Natural killer cell (primary cell): ENCODE measurements around the gene ZDHHC14. TPM values are rescaled to one million over a fixed set of nuclear protein-coding genes. Genes with fewer than 3 reads are reported as not detected.

ENCODE experiments used
- ATAC-seq, 3 donors: fragments of 150-1000 bp in 2 of 3; fragments of 200-7000 bp in 1 of 3; cut with Tn5 transposase; 1 replicate in 1 of 3; 2 replicates in 2 of 3; pipeline ENCODE4 v1.10.0; 2021; ENCODE audit warnings: mild to moderate bottlenecking in 2 of 3, moderate library complexity in 2 of 3
- DNase-seq, 2 donors: peaks; one replicate each; pipeline versions ENCODE4 v3.0.0 to v3.0.0-alpha.2; 2013 to 2021; ENCODE audit warnings: mixed read lengths in 1 of 2
- H3K27ac ChIP-seq: one replicate; pipeline ENCODE4 v1.5.1; 2013; ENCODE audit warnings: mild to moderate bottlenecking, low read length
- H3K27me3 ChIP-seq: one replicate; pipeline ENCODE4 v1.6.1; 2013; ENCODE audit warnings: low read length; ENCODE audit not compliant: control insufficient read depth, insufficient read depth
- H3K36me3 ChIP-seq: one replicate; pipeline ENCODE4 v1.6.1; 2013; ENCODE audit warnings: low read length; ENCODE audit not compliant: control insufficient read depth, insufficient read depth
- H3K4me1 ChIP-seq: one replicate; pipeline ENCODE4 v1.6.1; 2013; ENCODE audit warnings: low read length; ENCODE audit not compliant: control insufficient read depth, insufficient read depth
- H3K4me3 ChIP-seq: one replicate; pipeline ENCODE4 v1.5.1; 2013; ENCODE audit warnings: low read length
- H3K9me3 ChIP-seq: one replicate; pipeline ENCODE4 v1.6.1; 2013; ENCODE audit warnings: low read length; ENCODE audit not compliant: control insufficient read depth, insufficient read depth
- H3K27ac Mint-ChIP-seq, 2 donors: one replicate each; pipeline ENCODE4 v1.8.0; 2022; ENCODE audit warnings: mild to moderate bottlenecking in 2 of 2, mixed read lengths in 2 of 2, moderate library complexity in 1 of 2
- H3K27me3 Mint-ChIP-seq, 2 donors: one replicate each; pipeline ENCODE4 v1.8.0; 2022; ENCODE audit warnings: low read depth in 2 of 2, mixed read lengths in 2 of 2
- H3K36me3 Mint-ChIP-seq: one replicate; pipeline ENCODE4 v1.8.0; 2022; ENCODE audit warnings: mixed read lengths
- H3K4me1 Mint-ChIP-seq, 2 donors: one replicate each; pipeline ENCODE4 v1.8.0; 2022; ENCODE audit warnings: mixed read lengths in 2 of 2
- H3K4me3 Mint-ChIP-seq: one replicate; pipeline ENCODE4 v1.8.0; 2022; ENCODE audit warnings: mild to moderate bottlenecking, moderate library complexity, mixed read lengths
- H3K9me3 Mint-ChIP-seq, 2 donors: one replicate each; pipeline ENCODE4 v1.8.0; 2022; ENCODE audit warnings: mixed read lengths in 2 of 2
- WGBS: methylation state at CpG from one replicate; pipeline ENCODE4 v1.1.7; 2013; ENCODE audit warnings: missing lambda C conversion rate; ENCODE audit not compliant: insufficient coverage; 5-methylcytosine and 5-hydroxymethylcytosine counted together
- intact Hi-C: fragments of 100-400 bp; cut with micrococcal nuclease; formaldehyde crosslinking; loops from one replicate; pipeline ENCODE4 v1.14.2; 2022
- total RNA-seq, 4 donors: library from RNA; stranded (reverse); fragments of 120-200 nt in 1 of 4; gene quantifications; one replicate each; pipeline versions ENCODE4 v1.2.3 to v1.2.4, GENCODE V29; 2013 to 2022
- TF ChIP-seq, protein P1 (sequence below): fragments of 200-600 bp; IDR thresholded peaks from one replicate; pipeline ENCODE4 v1.8.0; 2022; ENCODE audit warnings: antibody characterized with exemption

Gene ZDHHC14
- total RNA-seq, 3 donors from 2014 or later (not counting 1 experiment from before 2014, with no cell fraction given): 6.7 to 11.3 (median 10.6) TPM

DNA sequence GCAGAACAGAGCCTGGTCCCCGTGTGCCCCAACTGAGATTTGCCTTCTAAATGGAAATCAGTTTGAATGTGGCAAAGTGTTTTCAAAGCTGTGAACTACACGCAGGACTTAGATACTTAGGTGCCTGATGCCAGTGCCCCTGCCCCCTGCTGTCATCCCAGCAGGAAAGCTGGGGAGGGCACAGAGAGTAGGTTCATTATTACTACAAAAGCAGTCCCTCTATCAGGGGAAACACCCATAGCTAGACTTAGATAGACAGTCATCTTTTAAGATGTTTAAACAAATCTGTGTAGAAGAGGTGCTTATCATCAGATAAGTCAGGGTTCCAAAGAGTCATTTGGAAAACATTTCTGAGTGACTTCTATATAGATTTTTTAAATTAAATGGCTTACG, 287.0 kb downstream of the ZDHHC14 start:
- H3K4me3 Mint-ChIP-seq: no peak overlapping the region
- no peaks in the 10 kb centered on the region for H3K9me3 Mint-ChIP-seq
- intact Hi-C loops: loop anchor here (5.0 kb wide), 2 partner anchors 206 to 286 kb away; partner anchors contain the start of gene ZDHHC14
- H3K27ac Mint-ChIP-seq: no peak overlapping the region
- ATAC-seq: no peak
- H3K4me1 Mint-ChIP-seq: peaks cover 6 to 13% of the 10 kb centered on the region in 2 donors
- Histone ChIP-seq H3K9me3 (no peaks in the 10 kb centered on the region), H3K4me1 (peaks cover 3% of the 10 kb centered on the region), H3K4me3 (no peak overlapping the region), H3K27ac (no peak overlapping the region), H3K36me3 (peaks cover 1% of the 10 kb centered on the region), H3K27me3 (no peaks in the 10 kb centered on the region)
- no peaks in the 10 kb centered on the region for H3K36me3 Mint-ChIP-seq
- WGBS: 85% methylated on average over 3 of the region's 3 CpGs
- TF ChIP-seq, protein P1, sequence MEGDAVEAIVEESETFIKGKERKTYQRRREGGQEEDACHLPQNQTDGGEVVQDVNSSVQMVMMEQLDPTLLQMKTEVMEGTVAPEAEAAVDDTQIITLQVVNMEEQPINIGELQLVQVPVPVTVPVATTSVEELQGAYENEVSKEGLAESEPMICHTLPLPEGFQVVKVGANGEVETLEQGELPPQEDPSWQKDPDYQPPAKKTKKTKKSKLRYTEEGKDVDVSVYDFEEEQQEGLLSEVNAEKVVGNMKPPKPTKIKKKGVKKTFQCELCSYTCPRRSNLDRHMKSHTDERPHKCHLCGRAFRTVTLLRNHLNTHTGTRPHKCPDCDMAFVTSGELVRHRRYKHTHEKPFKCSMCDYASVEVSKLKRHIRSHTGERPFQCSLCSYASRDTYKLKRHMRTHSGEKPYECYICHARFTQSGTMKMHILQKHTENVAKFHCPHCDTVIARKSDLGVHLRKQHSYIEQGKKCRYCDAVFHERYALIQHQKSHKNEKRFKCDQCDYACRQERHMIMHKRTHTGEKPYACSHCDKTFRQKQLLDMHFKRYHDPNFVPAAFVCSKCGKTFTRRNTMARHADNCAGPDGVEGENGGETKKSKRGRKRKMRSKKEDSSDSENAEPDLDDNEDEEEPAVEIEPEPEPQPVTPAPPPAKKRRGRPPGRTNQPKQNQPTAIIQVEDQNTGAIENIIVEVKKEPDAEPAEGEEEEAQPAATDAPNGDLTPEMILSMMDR: no peak
- H3K27me3 Mint-ChIP-seq: peaks cover 0 to 4% of the 10 kb centered on the region in 2 donors
- DNase-seq: no peak

DNA sequence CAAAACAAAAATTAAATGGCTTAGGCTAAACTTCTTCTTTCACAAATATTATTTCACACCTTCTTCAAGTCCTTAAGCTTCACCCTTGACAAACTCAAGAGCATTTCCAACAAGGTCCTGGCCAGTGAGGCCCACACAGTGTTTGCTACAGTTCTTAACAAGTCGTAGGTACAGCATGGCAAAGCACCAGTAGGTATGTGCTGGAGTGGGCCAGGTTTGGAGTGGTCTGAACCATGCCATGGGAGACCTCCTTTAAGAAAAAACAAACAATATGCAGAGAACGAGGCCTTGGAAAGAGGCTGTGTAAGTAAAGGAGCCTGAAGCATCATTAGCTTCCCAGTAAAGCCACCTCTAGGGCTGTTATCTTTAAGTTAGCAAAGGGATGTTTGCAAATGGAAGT, 287.7 kb downstream of the ZDHHC14 start:
- TF ChIP-seq, protein P1: no peak
- Mint-ChIP-seq H3K4me1 (peaks cover 6 to 13% of the 10 kb centered on the region in 2 donors), H3K9me3 (no peaks in the 10 kb centered on the region)

DNA sequence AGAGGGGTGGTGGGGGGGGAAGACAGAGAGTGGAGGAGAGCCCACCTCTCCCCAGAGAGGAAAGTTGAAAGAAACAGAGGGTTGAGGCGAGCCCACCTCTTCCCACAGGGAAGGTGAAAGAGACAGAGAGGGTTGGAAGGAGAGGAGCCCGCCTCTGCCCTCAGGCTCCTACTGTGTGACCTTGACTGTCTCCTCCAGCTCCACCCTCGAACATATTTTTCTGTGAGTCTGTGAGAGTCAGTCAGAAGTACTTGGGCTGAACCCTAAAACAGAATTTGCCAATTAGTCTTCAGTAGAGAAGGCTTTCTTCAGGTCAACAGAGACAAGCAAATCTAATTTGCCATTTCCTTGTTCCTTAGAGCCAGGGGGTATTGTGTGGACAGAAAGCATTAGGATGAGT, 288.3 kb downstream of the ZDHHC14 start:
- Mint-ChIP-seq H3K9me3 (no peaks in the 10 kb centered on the region), H3K4me3 (no peak overlapping the region), H3K27me3 (peaks cover 0 to 4% of the 10 kb centered on the region in 2 donors), H3K36me3 (no peaks in the 10 kb centered on the region), H3K4me1 (peaks cover 6 to 13% of the 10 kb centered on the region in 2 donors), H3K27ac (no peak overlapping the region)
- H3K36me3 ChIP-seq: peaks cover 1% of the 10 kb centered on the region
- TF ChIP-seq, protein P1: no peak
- no peak overlapping the region for H3K27ac ChIP-seq
- H3K27me3 ChIP-seq: no peaks in the 10 kb centered on the region
- no peaks in the 10 kb centered on the region for H3K9me3 ChIP-seq
- H3K4me3 ChIP-seq: no peak overlapping the region
- ATAC-seq: no peak
- peaks cover 3% of the 10 kb centered on the region for H3K4me1 ChIP-seq
- DNase-seq: no peak
- 96% methylated on average over 3 of the region's 3 CpGs for WGBS
- intact Hi-C loops: loop anchor here (5.0 kb wide), 2 partner anchors 207 to 287 kb away; partner anchors contain the start of gene ZDHHC14

More for the DNA sequence above, 287.7 kb downstream of the ZDHHC14 start:
- Histone ChIP-seq H3K9me3 (no peaks in the 10 kb centered on the region), H3K4me1 (peaks cover 3% of the 10 kb centered on the region), H3K4me3 (no peak overlapping the region), H3K27ac (no peak overlapping the region), H3K27me3 (no peaks in the 10 kb centered on the region), H3K36me3 (peaks cover 1% of the 10 kb centered on the region)
- no peak overlapping the region for H3K27ac Mint-ChIP-seq
- H3K4me3 Mint-ChIP-seq: no peak overlapping the region
- ATAC-seq: no peak
- no peaks in the 10 kb centered on the region for H3K36me3 Mint-ChIP-seq
- DNase-seq: no peak
- H3K27me3 Mint-ChIP-seq: peaks cover 0 to 4% of the 10 kb centered on the region in 2 donors
- intact Hi-C loops: loop anchor here (5.0 kb wide), 2 partner anchors 206 to 286 kb away; partner anchors contain the start of gene ZDHHC14
- 83% methylated on average over 2 of the region's 2 CpGs for WGBS

DNA sequence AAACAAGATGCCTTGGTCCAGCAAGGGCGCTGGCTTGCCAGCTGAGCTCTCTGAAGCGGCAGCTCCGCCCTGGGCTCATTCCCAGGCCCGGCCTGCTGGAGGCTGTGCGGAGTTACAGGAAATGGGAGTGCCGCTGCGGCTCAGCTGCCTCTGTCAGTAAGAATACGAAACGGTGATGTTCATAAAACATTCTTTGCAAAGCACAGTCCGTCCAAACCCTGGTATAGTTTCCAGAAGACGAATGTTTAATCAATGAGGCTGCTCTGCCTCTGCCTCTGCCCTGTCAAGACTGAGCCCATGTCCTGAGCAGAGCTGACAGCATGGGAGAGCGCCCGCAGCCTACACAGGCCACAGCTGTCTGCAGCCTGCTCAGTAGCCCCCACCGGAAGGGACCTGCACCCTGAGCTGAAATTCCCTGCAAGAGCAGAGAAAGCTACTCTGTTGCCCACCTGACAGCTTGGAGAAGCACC, 288.8 kb downstream of the ZDHHC14 start:
- Histone ChIP-seq H3K4me1 (peaks cover 3% of the 10 kb centered on the region), H3K27ac (no peak overlapping the region), H3K4me3 (no peak overlapping the region), H3K9me3 (no peaks in the 10 kb centered on the region), H3K36me3 (no peaks in the 10 kb centered on the region), H3K27me3 (no peaks in the 10 kb centered on the region)
- TF ChIP-seq, protein P1: no peak
- Mint-ChIP-seq H3K27me3 (peaks cover 0 to 4% of the 10 kb centered on the region in 2 donors), H3K27ac (no peak overlapping the region), H3K9me3 (no peaks in the 10 kb centered on the region), H3K4me1 (peaks cover 6 to 13% of the 10 kb centered on the region in 2 donors), H3K4me3 (no peak overlapping the region), H3K36me3 (no peaks in the 10 kb centered on the region)
- WGBS: 42% methylated on average over 14 of the region's 14 CpGs
- DNase-seq (peak in 1 of 2 donors; percentile 21), ATAC-seq (no peak)
- intact Hi-C loops: loop anchor here (5.0 kb wide), 2 partner anchors 207 to 287 kb away; partner anchors contain the start of gene ZDHHC14
